ENCODE measurements around the gene TGFB1. TPM values are rescaled to one million over a fixed set of nuclear protein-coding genes. Genes with fewer than 3 reads are reported as not detected.

Gene TGFB1
- total and polyA plus RNA-seq, 2 of the 13 experiments (the other 11 are each of a cell fraction or from before 2014, with no cell fraction given), result 4.1 to 5.4 TPM

DNA sequence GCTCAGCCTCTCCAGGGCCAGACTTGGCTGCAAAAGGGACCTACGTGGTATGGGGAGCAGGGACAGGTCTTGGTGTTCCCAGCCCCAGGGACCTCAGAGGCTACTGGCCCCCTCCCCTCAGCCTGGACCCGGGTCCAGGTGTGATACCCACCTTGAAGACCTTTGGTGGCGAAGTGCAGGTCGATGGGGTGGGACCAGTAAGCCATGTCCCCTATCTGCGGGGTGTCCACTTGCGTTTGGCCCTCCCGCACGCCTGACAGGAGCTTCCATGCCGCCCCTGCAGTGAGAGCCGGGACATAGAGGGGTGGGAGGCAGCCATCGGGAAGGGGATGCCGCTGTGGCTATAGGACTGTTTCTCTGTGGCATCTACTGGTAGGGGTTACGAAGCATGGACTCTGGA lies 4.0 kb upstream of the TGFB1 start (continued):
- TF ChIP-seq, protein P1, sequence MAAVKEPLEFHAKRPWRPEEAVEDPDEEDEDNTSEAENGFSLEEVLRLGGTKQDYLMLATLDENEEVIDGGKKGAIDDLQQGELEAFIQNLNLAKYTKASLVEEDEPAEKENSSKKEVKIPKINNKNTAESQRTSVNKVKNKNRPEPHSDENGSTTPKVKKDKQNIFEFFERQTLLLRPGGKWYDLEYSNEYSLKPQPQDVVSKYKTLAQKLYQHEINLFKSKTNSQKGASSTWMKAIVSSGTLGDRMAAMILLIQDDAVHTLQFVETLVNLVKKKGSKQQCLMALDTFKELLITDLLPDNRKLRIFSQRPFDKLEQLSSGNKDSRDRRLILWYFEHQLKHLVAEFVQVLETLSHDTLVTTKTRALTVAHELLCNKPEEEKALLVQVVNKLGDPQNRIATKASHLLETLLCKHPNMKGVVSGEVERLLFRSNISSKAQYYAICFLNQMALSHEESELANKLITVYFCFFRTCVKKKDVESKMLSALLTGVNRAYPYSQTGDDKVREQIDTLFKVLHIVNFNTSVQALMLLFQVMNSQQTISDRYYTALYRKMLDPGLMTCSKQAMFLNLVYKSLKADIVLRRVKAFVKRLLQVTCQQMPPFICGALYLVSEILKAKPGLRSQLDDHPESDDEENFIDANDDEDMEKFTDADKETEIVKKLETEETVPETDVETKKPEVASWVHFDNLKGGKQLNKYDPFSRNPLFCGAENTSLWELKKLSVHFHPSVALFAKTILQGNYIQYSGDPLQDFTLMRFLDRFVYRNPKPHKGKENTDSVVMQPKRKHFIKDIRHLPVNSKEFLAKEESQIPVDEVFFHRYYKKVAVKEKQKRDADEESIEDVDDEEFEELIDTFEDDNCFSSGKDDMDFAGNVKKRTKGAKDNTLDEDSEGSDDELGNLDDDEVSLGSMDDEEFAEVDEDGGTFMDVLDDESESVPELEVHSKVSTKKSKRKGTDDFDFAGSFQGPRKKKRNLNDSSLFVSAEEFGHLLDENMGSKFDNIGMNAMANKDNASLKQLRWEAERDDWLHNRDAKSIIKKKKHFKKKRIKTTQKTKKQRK (IDR thresholded peaks at IDR 0.05; ENCODE audit: low read length), result no peak

DNA sequence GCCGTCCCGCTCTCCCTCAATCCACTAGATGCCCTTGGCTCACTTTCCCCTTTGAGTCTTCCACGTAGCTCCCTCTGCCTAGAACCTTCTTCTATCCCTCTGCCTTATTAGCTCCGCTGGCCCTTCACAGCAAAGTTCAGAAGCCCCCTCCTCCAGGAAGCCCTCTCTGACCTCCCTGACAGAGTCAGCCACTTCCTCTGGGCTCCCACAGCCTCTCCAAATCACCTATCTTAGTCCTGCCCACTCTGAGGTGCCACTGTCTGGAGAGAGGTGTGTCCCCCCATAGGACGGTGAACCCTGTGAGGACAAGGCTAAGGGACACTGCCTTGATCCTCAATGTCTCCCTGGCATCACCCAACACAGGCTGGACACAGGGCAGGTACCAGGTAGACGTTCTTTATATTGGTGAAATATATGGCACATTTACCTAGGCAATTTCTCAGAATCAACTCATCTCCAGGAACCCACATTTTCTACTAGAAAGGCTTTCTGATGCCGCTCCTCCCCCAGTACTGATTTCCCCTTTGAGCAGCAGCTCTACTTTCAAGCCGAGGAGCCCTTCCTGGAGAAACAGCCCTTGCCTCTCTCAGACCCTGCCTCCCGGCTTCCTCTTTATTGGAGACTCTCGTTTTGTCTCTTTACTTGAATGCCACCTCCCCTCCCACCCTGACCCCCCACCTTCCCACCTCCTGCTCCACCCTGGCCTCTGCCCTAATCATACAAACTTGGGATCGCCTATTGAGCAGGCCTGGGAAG lies 3.4 kb upstream of the TGFB1 start:
- DNase-seq (ENCODE audit: low spot score) (no peak), ATAC-seq (no peak), FAIRE-seq (no peak)
- no peaks in the 10 kb centered on the region for H3K9me3 ChIP-seq (ENCODE audit: low read length)
- H3K9ac ChIP-seq (ENCODE audit: insufficient read depth, low read depth, low read length), result no peak overlapping the region
- H3K79me2 ChIP-seq (ENCODE audit: insufficient read depth, low read length), result peaks cover 10% of the 10 kb centered on the region
- no peaks in the 10 kb centered on the region; a peak in 2 of 5 replicates for H3K27me3 ChIP-seq (ENCODE audit: control insufficient read depth in 1 of 2, insufficient read depth in 2 of 2, low read length in 2 of 2)
- BruUV-seq (replicated peaks), result no TSS peak
- ChIA-PET CTCF (ENCODE audit: low intra/inter-chr PET ratio, low total read pairs) (no interaction called here), POLR2A (no interaction called here)
- WGBS (ENCODE audit: low lambda C conversion rate), result 95% methylated on average over 10 of the region's 11 CpGs
- no peaks in the 10 kb centered on the region for H3K36me3 ChIP-seq (replicated peaks in 1 of 2; ENCODE audit: control insufficient read depth in 1 of 2, insufficient read depth in 2 of 2, low read length in 2 of 2)
- intact Hi-C loops (cut with micrococcal nuclease; ENCODE audit: unreplicated experiment), result no loop called here
- in situ Hi-C loops (cut with HindIII; ENCODE audit: extremely low pct_ligation_motif_present, low pct_unique_long_range_greater_than_20kb), result no loop called here
- no peaks in the 10 kb centered on the region for H4K20me1 ChIP-seq (ENCODE audit: insufficient read depth, low read length)
- H3K27ac ChIP-seq (ENCODE audit: extremely low read length, insufficient read depth, low read length), result no peak overlapping the region
- H3K4me3 ChIP-seq (replicated peaks in 1 of 3; ENCODE audit: insufficient read depth in 1 of 3, low read depth in 2 of 3, low read length in 3 of 3), result no peak overlapping the region
- peaks cover 9% of the 10 kb centered on the region for H3K4me1 ChIP-seq (ENCODE audit: insufficient read depth, low read length)
- no peak overlapping the region for H2AFZ ChIP-seq (ENCODE audit: low read length)
- TF ChIP-seq, protein P2, sequence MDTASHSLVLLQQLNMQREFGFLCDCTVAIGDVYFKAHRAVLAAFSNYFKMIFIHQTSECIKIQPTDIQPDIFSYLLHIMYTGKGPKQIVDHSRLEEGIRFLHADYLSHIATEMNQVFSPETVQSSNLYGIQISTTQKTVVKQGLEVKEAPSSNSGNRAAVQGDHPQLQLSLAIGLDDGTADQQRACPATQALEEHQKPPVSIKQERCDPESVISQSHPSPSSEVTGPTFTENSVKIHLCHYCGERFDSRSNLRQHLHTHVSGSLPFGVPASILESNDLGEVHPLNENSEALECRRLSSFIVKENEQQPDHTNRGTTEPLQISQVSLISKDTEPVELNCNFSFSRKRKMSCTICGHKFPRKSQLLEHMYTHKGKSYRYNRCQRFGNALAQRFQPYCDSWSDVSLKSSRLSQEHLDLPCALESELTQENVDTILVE (CRISPR knock-in tag; IDR thresholded peaks at IDR 0.05), result no peak
- no peak for TF ChIP-seq ZNF615 (CRISPR knock-in tag; IDR thresholded peaks at IDR 0.05; ENCODE audit: borderline replicate concordance)
- H3K4me2 ChIP-seq (ENCODE audit: low read depth, low read length), result no peak overlapping the region

Data from HepG2 (cell line).